ENCODE measurements around the gene MFSD2B. TPM values are rescaled to one million over a fixed set of nuclear protein-coding genes. Genes with fewer than 3 reads are reported as not detected.

The MFSD2B gene
- total RNA-seq, 2 experiments from 2014 or later = 0.15 to 0.24 TPM

GRCh38 chr2:24065341-24065740 lies 55.5 kb downstream of the MFSD2B start:
- H3K36me3 Mint-ChIP-seq (ENCODE audit: low read depth) = peaks cover 6% of the 10 kb centered on the region
- intact Hi-C loops (cut with micrococcal nuclease) = loop anchor here (1.0 kb wide), 1 partner anchor 18 kb away; the partner anchor contains the start of gene WDCP

GRCh38 chr2:24072259-24072658 lies 62.4 kb downstream of the MFSD2B start:
- H3K36me3 Mint-ChIP-seq (ENCODE audit: low read depth) = peaks cover 10% of the 10 kb centered on the region
- H3K27me3 Mint-ChIP-seq (ENCODE audit: low read depth) = no peaks in the 10 kb centered on the region
- no peak overlapping the region for H3K27ac Mint-ChIP-seq
- H3K9me3 Mint-ChIP-seq = no peaks in the 10 kb centered on the region
- no peak overlapping the region for H3K4me3 Mint-ChIP-seq
- CTCF ChIA-PET = interaction anchor here (0.6 to 1.4 kb wide), 2 partner anchors 12 to 19 kb away, joined by 3 read pairs; no protein-coding TSS in a partner anchor
- intact Hi-C loops (cut with micrococcal nuclease) = no loop called here
- no peak for DNase-seq
- peaks cover 30% of the 10 kb centered on the region for H3K4me1 Mint-ChIP-seq (ENCODE audit: low read depth)

More at GRCh38 chr2:24065341-24065740, 55.5 kb downstream of the MFSD2B start:
- DNase-seq = no peak
- H3K27me3 Mint-ChIP-seq (ENCODE audit: low read depth) = no peaks in the 10 kb centered on the region
- no peak overlapping the region for H3K27ac Mint-ChIP-seq
- H3K9me3 Mint-ChIP-seq = no peaks in the 10 kb centered on the region
- no peak overlapping the region for H3K4me3 Mint-ChIP-seq
- CTCF ChIA-PET = interaction anchor here (1.2 to 1.7 kb wide), 2 partner anchors 19 to 241 kb away, joined by 6 read pairs; partner anchors contain the start of gene TP53I3
- H3K4me1 Mint-ChIP-seq (ENCODE audit: low read depth) = peaks cover 11% of the 10 kb centered on the region

- H3K4me1 Mint-ChIP-seq (ENCODE audit: low read depth) = peaks cover 36% of the 10 kb centered on the region
- CTCF ChIA-PET = interaction anchor here (0.7 to 1.3 kb wide), 2 partner anchors 10 to 11 kb away, joined by 4 read pairs; partner anchors contain the start of gene TP53I3
- H3K4me3 Mint-ChIP-seq = no peak overlapping the region
- no peaks in the 10 kb centered on the region for H3K27me3 Mint-ChIP-seq (ENCODE audit: low read depth)
- no peak for DNase-seq
- intact Hi-C loops (cut with micrococcal nuclease) = no loop called here
- peak overlapping the region; percentile 28 for H3K27ac Mint-ChIP-seq
- H3K9me3 Mint-ChIP-seq = no peaks in the 10 kb centered on the region
- peaks cover 7% of the 10 kb centered on the region for H3K36me3 Mint-ChIP-seq (ENCODE audit: low read depth)
Measured at GRCh38 chr2:24073816-24074215, 63.9 kb downstream of the MFSD2B start.

DNA sequence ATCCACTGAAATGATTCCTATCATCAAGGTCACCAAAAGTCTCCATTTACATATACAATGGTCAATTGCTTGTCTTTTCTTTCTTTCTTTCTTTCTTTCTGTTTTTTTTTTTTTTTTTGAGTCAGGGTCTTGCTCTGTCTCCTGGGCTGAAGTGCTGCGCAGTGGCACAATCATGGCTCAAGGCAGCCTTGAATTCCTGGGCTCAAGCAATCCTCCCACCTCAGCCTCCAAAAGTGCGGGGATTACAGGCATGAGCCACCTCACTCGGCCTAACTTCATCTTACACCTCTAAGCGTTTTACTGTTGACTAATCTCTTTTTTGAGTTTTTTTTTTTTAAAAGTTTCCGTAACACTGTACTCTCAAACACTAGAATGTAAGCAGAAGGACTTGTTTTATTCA lies 65.4 kb downstream of the MFSD2B start:
- CTCF ChIA-PET = interaction anchor here (0.6 to 1.1 kb wide), 2 partner anchors 28 to 248 kb away, joined by 4 read pairs; partner anchors contain the start of gene WDCP
- H3K4me3 Mint-ChIP-seq = peak overlapping the region; percentile 97
- no peaks in the 10 kb centered on the region for H3K9me3 Mint-ChIP-seq
- H3K36me3 Mint-ChIP-seq (ENCODE audit: low read depth) = peaks cover 5% of the 10 kb centered on the region
- intact Hi-C loops (cut with micrococcal nuclease) = loop anchor here (5.0 kb wide), 2 partner anchors 502 to 967 kb away; partner anchors contain the start of gene EFR3B
- peak overlapping the region; percentile 93 for H3K27ac Mint-ChIP-seq
- peaks cover 36% of the 10 kb centered on the region for H3K4me1 Mint-ChIP-seq (ENCODE audit: low read depth)
- H3K27me3 Mint-ChIP-seq (ENCODE audit: low read depth) = no peaks in the 10 kb centered on the region
- no peak for DNase-seq

Other genes starting within 250 kb of the MFSD2B start
- 10 to 100 TPM; 12.9 to 15.4 TPM for gene ATAD2B, start 83.0 kb upstream of the MFSD2B start, total RNA-seq
- gene UBXN2A, start 69.6 kb upstream of the MFSD2B start, total RNA-seq = 1 to 10 TPM; 7.6 to 7.7 TPM
- gene WDCP, start 37.3 kb downstream of the MFSD2B start, total RNA-seq = 10 to 100 TPM; 17.6 to 21.1 TPM
- gene FKBP1B, start 39.7 kb downstream of the MFSD2B start, total RNA-seq = under 1 TPM in 1 of 2 experiments, not detected in 1; 0.35 TPM
- 100 to 1,000 TPM; 151 to 164 TPM for gene SF3B6, start 66.2 kb downstream of the MFSD2B start, total RNA-seq
- gene TP53I3, start 74.7 kb downstream of the MFSD2B start, total RNA-seq = under 1 TPM; 0.60 to 0.81 TPM
- gene PFN4, start 113.2 kb downstream of the MFSD2B start, total RNA-seq = under 1 TPM in 1 of 2 experiments, not detected in 1; 0.32 TPM
- 1 to 10 TPM; 3.6 to 4.1 TPM for gene FAM228B, start 113.4 kb downstream of the MFSD2B start, total RNA-seq
- under 1 TPM in 1 of 2 experiments, not detected in 1; 0.26 TPM for gene FAM228A, start 165.0 kb downstream of the MFSD2B start, total RNA-seq